Measurements from ENCODE around the gene CALCB.
"Not testable (repeated sequence)": the region's sequence is repeated elsewhere in the genome, so short reads cannot be mapped to it uniquely, and the experiment has no call there.

CALCB gene

DNA sequence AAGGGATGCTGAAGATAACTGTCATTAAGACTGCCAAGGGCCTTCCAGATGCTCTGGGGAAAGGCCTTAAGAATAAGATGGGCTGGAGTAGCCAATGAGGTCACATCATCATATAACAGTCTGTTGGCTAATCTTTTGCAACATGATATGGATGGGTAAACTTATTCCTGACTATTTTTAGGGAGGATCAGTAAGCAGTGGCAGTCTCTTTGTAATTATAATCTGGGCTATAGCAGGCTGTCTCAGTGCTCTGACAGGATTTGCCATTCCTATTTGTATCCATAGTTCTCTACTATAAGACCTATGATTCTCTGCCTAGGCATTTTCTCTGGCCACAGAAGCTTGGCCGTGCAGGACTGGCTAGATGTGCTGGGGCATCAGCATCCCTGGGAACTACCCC is 16.1 kb upstream of the CALCB start:
- H3K4me3 ChIP-seq (ENCODE audit: low read length): no peak overlapping the region
- H3K9ac ChIP-seq (ENCODE audit: low read length): no peak overlapping the region
- no peaks in the 10 kb centered on the region; the same call in 1 of the 2 replicates for H3K27me3 ChIP-seq (ENCODE audit: low read depth, low read length)
- no peaks in the 10 kb centered on the region for H3K9me3 ChIP-seq (ENCODE audit: insufficient read depth, low read length)
- H3K4me1 ChIP-seq (ENCODE audit: low read length): no peaks in the 10 kb centered on the region
- no peak overlapping the region for H2AFZ ChIP-seq (ENCODE audit: low read depth, low read length)
- H4K20me1 ChIP-seq (ENCODE audit: insufficient read depth, low read length): no peaks in the 10 kb centered on the region
- TF ChIP-seq EZH2phosphoT487 (IDR thresholded peaks at IDR 0.05; ENCODE audit: low read depth): no peak
- TF ChIP-seq, protein P1, sequence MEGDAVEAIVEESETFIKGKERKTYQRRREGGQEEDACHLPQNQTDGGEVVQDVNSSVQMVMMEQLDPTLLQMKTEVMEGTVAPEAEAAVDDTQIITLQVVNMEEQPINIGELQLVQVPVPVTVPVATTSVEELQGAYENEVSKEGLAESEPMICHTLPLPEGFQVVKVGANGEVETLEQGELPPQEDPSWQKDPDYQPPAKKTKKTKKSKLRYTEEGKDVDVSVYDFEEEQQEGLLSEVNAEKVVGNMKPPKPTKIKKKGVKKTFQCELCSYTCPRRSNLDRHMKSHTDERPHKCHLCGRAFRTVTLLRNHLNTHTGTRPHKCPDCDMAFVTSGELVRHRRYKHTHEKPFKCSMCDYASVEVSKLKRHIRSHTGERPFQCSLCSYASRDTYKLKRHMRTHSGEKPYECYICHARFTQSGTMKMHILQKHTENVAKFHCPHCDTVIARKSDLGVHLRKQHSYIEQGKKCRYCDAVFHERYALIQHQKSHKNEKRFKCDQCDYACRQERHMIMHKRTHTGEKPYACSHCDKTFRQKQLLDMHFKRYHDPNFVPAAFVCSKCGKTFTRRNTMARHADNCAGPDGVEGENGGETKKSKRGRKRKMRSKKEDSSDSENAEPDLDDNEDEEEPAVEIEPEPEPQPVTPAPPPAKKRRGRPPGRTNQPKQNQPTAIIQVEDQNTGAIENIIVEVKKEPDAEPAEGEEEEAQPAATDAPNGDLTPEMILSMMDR (IDR thresholded peaks at IDR 0.05; ENCODE audit: low read depth, low read length): no peak
- no peak overlapping the region for H3K4me2 ChIP-seq (ENCODE audit: low read length)
- H3K36me3 ChIP-seq (replicated peaks; ENCODE audit: low read depth, low read length): no peaks in the 10 kb centered on the region
- H3K79me2 ChIP-seq (ENCODE audit: low read length): no peaks in the 10 kb centered on the region
- no peak overlapping the region for H3K27ac ChIP-seq (ENCODE audit: low read length)

- Histone ChIP-seq H2AFZ (ENCODE audit: low read depth, low read length) (no peak overlapping the region), H3K4me3 (ENCODE audit: low read length) (no peak overlapping the region), H3K27ac (ENCODE audit: low read length) (no peak overlapping the region), H3K36me3 (replicated peaks; ENCODE audit: low read depth, low read length) (no peaks in the 10 kb centered on the region), H4K20me1 (ENCODE audit: insufficient read depth, low read length) (no peaks in the 10 kb centered on the region), H3K79me2 (ENCODE audit: low read length) (no peaks in the 10 kb centered on the region), H3K4me2 (ENCODE audit: low read length) (no peak overlapping the region), H3K4me1 (ENCODE audit: low read length) (no peaks in the 10 kb centered on the region), H3K9ac (ENCODE audit: low read length) (no peak overlapping the region), H3K9me3 (ENCODE audit: insufficient read depth, low read length) (no peaks in the 10 kb centered on the region), H3K27me3 (ENCODE audit: low read depth, low read length) (no peaks in the 10 kb centered on the region)
- TF ChIP-seq EZH2phosphoT487 (IDR thresholded peaks at IDR 0.05; ENCODE audit: low read depth): no peak
- TF ChIP-seq, protein P1 (IDR thresholded peaks at IDR 0.05; ENCODE audit: low read depth, low read length): no peak
Measured at GRCh38 chr11:15059132-15059915, 14.1 kb upstream of the CALCB start.

GRCh38 chr11:15062599-15062998 is 10.8 kb upstream of the CALCB start:
- no peaks in the 10 kb centered on the region for H3K36me3 ChIP-seq (replicated peaks; ENCODE audit: low read depth, low read length)
- no peak overlapping the region for H3K4me2 ChIP-seq (ENCODE audit: low read length)
- no peaks in the 10 kb centered on the region for H3K4me1 ChIP-seq (ENCODE audit: low read length)
- H4K20me1 ChIP-seq (ENCODE audit: insufficient read depth, low read length): no peaks in the 10 kb centered on the region
- H3K9ac ChIP-seq (ENCODE audit: low read length): no peak overlapping the region
- no peaks in the 10 kb centered on the region for H3K79me2 ChIP-seq (ENCODE audit: low read length)
- H3K27me3 ChIP-seq (ENCODE audit: low read depth, low read length): no peaks in the 10 kb centered on the region
- H3K27ac ChIP-seq (ENCODE audit: low read length): no peak overlapping the region
- no peak overlapping the region for H3K4me3 ChIP-seq (ENCODE audit: low read length)
- no peak overlapping the region for H2AFZ ChIP-seq (ENCODE audit: low read depth, low read length)
- H3K9me3 ChIP-seq (ENCODE audit: insufficient read depth, low read length): no peaks in the 10 kb centered on the region
- no peak for TF ChIP-seq EZH2phosphoT487 (IDR thresholded peaks at IDR 0.05; ENCODE audit: low read depth)

DNA sequence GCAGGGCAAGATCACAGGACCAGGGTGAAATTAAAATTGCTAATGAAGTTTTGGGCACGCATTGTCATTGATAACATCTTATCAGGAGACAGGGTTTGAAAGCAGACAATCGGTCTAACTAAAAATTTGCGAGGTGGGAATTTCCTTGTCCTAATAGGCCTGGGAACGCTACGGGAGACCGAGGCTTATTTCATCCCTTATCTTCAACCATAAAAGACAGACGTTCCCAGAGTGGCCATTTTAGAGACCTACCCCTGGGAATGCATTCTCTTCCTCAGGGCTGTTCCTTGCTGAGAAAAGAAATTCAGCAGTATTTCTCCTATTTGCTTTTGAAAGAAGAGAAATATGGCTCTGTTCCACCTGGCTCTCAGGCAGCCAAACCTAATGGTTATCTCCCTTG is 3.6 kb upstream of the CALCB start:
- not testable (repeated sequence) for H3K4me2 ChIP-seq (ENCODE audit: low read length); H3K27ac ChIP-seq (ENCODE audit: low read length); H3K4me3 ChIP-seq (ENCODE audit: low read length); H3K9ac ChIP-seq (ENCODE audit: low read length); H3K4me1 ChIP-seq (ENCODE audit: low read length); H3K9me3 ChIP-seq (ENCODE audit: insufficient read depth, low read length); H3K27me3 ChIP-seq (ENCODE audit: low read depth, low read length); H3K79me2 ChIP-seq (ENCODE audit: low read length); H4K20me1 ChIP-seq (ENCODE audit: insufficient read depth, low read length); H3K36me3 ChIP-seq (replicated peaks; ENCODE audit: low read depth, low read length); H2AFZ ChIP-seq (ENCODE audit: low read depth, low read length)

- Histone ChIP-seq H3K27ac (ENCODE audit: low read length) (no peak overlapping the region), H3K9me3 (ENCODE audit: insufficient read depth, low read length) (no peaks in the 10 kb centered on the region), H4K20me1 (ENCODE audit: insufficient read depth, low read length) (no peaks in the 10 kb centered on the region), H3K4me1 (ENCODE audit: low read length) (peaks cover 5% of the 10 kb centered on the region; the same call in 1 of the 2 replicates), H3K4me3 (ENCODE audit: low read length) (no peak overlapping the region), H3K79me2 (ENCODE audit: low read length) (no peaks in the 10 kb centered on the region), H2AFZ (ENCODE audit: low read depth, low read length) (no peak overlapping the region), H3K36me3 (replicated peaks; ENCODE audit: low read depth, low read length) (no peaks in the 10 kb centered on the region), H3K4me2 (ENCODE audit: low read length) (no peak overlapping the region), H3K9ac (ENCODE audit: low read length) (no peak overlapping the region), H3K27me3 (ENCODE audit: low read depth, low read length) (no peaks in the 10 kb centered on the region)
- no peak for TF ChIP-seq EZH2phosphoT487 (IDR thresholded peaks at IDR 0.05; ENCODE audit: low read depth)
- TF ChIP-seq, protein P1 (IDR thresholded peaks at IDR 0.05; ENCODE audit: low read depth, low read length): no peak
Measured at GRCh38 chr11:15071556-15072255, 1.7 kb upstream of the CALCB start.

Data from OCI-LY3 (cell line).